H1 (cell line): ENCODE results near the gene SLC20A1. TPM values are rescaled to one million over a fixed set of nuclear protein-coding genes. Genes with fewer than 3 reads are reported as not detected.

Experiments
- BACH1 ChIP-seq: IDR thresholded peaks from 2 replicates; pipeline ENCODE4 v1.6.1; 2012; ENCODE audit warnings: low read length, improper control_type of control experiment
- BRCA1 ChIP-seq: IDR thresholded peaks from 2 replicates; pipeline ENCODE4 v1.6.1; 2012; ENCODE audit warnings: low read depth, low read length, improper control_type of control experiment
- CBX8 ChIP-seq: fragments of 300-800, 300-1000 bp; sonication (generic); IDR thresholded peaks from 2 replicates; pipeline ENCODE4 v1.7.1; 2016; ENCODE audit warnings: low read depth, low read length, borderline replicate concordance
- CHD2 ChIP-seq: IDR thresholded peaks from 2 replicates; pipeline ENCODE4 v1.6.1; 2012; ENCODE audit warnings: low read length, improper control_type of control experiment
- CTBP2 ChIP-seq: IDR thresholded peaks from 2 replicates; pipeline ENCODE4 v1.7.0; 2011; ENCODE audit warnings: borderline replicate concordance, mild to moderate bottlenecking, moderate library complexity, mixed read lengths, low read length; ENCODE audit not compliant: insufficient read depth, insufficient read length
- FOSL1 ChIP-seq: IDR thresholded peaks from 2 replicates; pipeline ENCODE4 v1.6.1; 2011; ENCODE audit warnings: mild to moderate bottlenecking, low read depth, low read length, moderate library complexity; ENCODE audit not compliant: insufficient read depth
- GTF2F1 ChIP-seq: IDR thresholded peaks from 2 replicates; pipeline ENCODE4 v1.6.1; 2012; ENCODE audit warnings: low read depth, low read length, improper control_type of control experiment, borderline replicate concordance
- HDAC6 ChIP-seq: IDR thresholded peaks from one replicate; pipeline ENCODE4 v1.7.1; 2012; ENCODE audit warnings: low read depth, mild to moderate bottlenecking, inconsistent platforms, low read length, moderate library complexity
- JUND ChIP-seq: IDR thresholded peaks from 2 replicates; pipeline ENCODE4 v1.6.1; 2011; ENCODE audit warnings: mild to moderate bottlenecking, improper control_type of control experiment, low read length
- KDM1A ChIP-seq: fragments of 200-600, 300-600 bp; sonication (generic); IDR thresholded peaks from 2 replicates; pipeline ENCODE4 v1.7.1; 2016; ENCODE audit warnings: mild to moderate bottlenecking, low read length, borderline replicate concordance
- POLR2A ChIP-seq, 2 experiments: IDR thresholded peaks; 1 replicate in 1 of 2; 2 replicates in 1 of 2; pipeline ENCODE4 v1.6.1; 2011; ENCODE audit warnings: low read depth in 2 of 2, low read length in 2 of 2, mild to moderate bottlenecking in 2 of 2; ENCODE audit errors: control extremely low read depth in 1 of 2
- POLR2AphosphoS5 ChIP-seq: IDR thresholded peaks from 2 replicates; pipeline ENCODE4 v1.6.1; 2011; ENCODE audit warnings: low read depth, low read length
- POU5F1 ChIP-seq: IDR thresholded peaks from 2 replicates; pipeline ENCODE4 v1.6.1; 2011; ENCODE audit warnings: low read depth, mild to moderate bottlenecking, low read length, moderate library complexity
- RNF2 ChIP-seq: fragments of 200-900, 300-1000 bp; sonication (generic); IDR thresholded peaks from 2 replicates; pipeline ENCODE4 v1.7.1; 2016; ENCODE audit warnings: borderline replicate concordance, low read depth, mild to moderate bottlenecking, antibody characterized with exemption, low read length; ENCODE audit not compliant: poor library complexity, severe bottlenecking; ENCODE audit errors: missing control alignments
- RXRA ChIP-seq: IDR thresholded peaks from 2 replicates; pipeline ENCODE4 v1.6.1; 2011; ENCODE audit warnings: low read depth, mild to moderate bottlenecking, low read length, moderate library complexity; ENCODE audit not compliant: insufficient read depth
- SIRT6 ChIP-seq: IDR thresholded peaks from one replicate; pipeline ENCODE4 v1.7.1; 2012; ENCODE audit warnings: low read length, inconsistent platforms
- TAF1 ChIP-seq: IDR thresholded peaks from 2 replicates; pipeline ENCODE4 v1.6.1; 2011; ENCODE audit warnings: mild to moderate bottlenecking, low read depth, low read length
- TCF12 ChIP-seq: IDR thresholded peaks from 2 replicates; pipeline ENCODE4 v1.6.1; 2011; ENCODE audit warnings: low read depth, mild to moderate bottlenecking, low read length
- TEAD4 ChIP-seq: IDR thresholded peaks from 2 replicates; pipeline ENCODE4 v1.6.1; 2012; ENCODE audit warnings: low read depth, low read length, inconsistent platforms, mixed read lengths
- YY1 ChIP-seq: IDR thresholded peaks from 2 replicates; pipeline ENCODE4 v1.6.1; 2011; ENCODE audit warnings: low read depth, mild to moderate bottlenecking, low read length
- ZNF274 ChIP-seq: IDR thresholded peaks from 2 replicates; pipeline ENCODE4 v1.7.0; 2012; ENCODE audit warnings: low read length, borderline replicate concordance; ENCODE audit errors: extremely low read depth
- polyA plus RNA-seq, 7 experiments: library from polyadenylated mRNA; depleted of rRNA in 3 of 7; stranded (reverse) in 5 of 7; unstranded in 2 of 7; fragments of >200 nt in 5 of 7; fragments of 200-250 nt in 2 of 7; gene quantifications; 1 replicate in 5 of 7; 2 replicates in 1 of 7; 4 replicates in 1 of 7; pipeline versions ENCODE4 v1.2.1 to v1.2.3, GENCODE V29; 2011 to 2013; ENCODE audit warnings: missing spikeins in 2 of 7, mixed read lengths in 2 of 7
- total RNA-seq: library from RNA; stranded (reverse); fragmentation: NEBNext Ultra II Directional; extraction: Animal tissue kit (Norgen Biotek cat#: 25700); gene quantifications from 2 replicates; pipeline ENCODE4 v1.2.1, GENCODE V29; 2021
- TF ChIP-seq, protein P1 (sequence below): IDR thresholded peaks from 2 replicates; pipeline ENCODE4 v1.6.1; 2011; ENCODE audit warnings: low read length, improper control_type of control experiment
- TF ChIP-seq, protein P2 (sequence below): IDR thresholded peaks from 2 replicates; pipeline ENCODE4 v1.6.1; 2012; ENCODE audit warnings: inconsistent platforms

The SLC20A1 gene
- total and polyA plus RNA-seq, 2 of the 8 experiments (the other 6 are each of a cell fraction or from before 2014, with no cell fraction given), result 42.6 to 105 TPM

DNA sequence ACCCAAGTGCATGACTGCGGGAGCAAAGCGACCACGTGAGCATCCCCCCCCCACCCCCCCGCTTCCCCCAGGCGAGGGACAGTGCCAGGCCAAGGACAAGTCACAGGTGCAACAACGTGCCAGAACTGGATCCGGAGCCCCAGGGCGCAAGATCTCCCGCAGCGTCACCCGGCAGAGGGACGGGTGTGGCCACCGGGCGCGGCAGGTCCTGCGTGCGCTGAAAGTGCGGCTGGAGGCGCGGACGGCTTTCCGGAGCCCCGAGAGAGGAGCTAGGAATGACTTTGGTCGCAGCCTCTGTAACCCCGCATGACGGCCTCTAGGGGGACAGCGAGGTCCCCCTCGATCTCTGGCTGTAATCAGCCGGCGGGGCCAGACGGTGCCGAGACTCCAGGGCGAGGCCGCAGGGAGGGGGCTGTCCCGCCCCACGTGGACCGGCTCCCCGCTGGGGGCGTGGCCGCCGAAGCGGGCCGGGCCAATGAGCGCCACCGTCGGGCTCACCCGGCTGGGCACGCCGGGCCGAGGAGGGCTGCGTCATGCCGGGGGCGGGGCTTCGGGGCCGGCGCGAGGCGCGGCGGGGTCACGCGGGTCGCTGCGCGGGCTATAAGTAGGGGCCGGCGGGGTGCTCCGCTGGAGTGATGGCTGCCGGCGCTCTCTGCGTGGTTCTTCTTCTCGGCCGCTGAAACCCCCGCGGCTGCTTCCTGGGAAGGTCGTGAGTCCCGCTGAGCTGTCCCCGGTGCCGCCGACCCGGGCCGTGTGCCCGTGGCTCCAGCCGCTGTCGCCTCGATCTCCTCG, at the start of gene SLC20A1 (continued):
- TF ChIP-seq CHD2 (no peak), SIRT6 (no peak), JUND (no peak), POLR2A (IDR thresholded peaks at IDR 0.05; ENCODE audit: control extremely low read depth in 1 of 2, low read depth in 2 of 2, low read length in 2 of 2) (peak; percentile 97), RNF2 (no peak), HDAC6 (no peak), BRCA1 (no peak), CTBP2 (peak; percentile 76), RXRA (no peak), KDM1A (no peak), CBX8 (no peak), BACH1 (no peak; the same call in 1 of the 2 replicates), YY1 (peak; percentile 89), TEAD4 (peak; percentile 70), FOSL1 (0 out of 2 replicates have a peak, but pooled peaks have one; percentile 32), TAF1 (peak; percentile 92), ZNF274 (no peak), POU5F1 (no peak), POLR2AphosphoS5 (peak; percentile 88), GTF2F1 (peak; percentile 20; the same call in 1 of the 2 replicates), TCF12 (0 out of 2 replicates have a peak, but pooled peaks have one; percentile 68)
- TF ChIP-seq, protein P1, sequence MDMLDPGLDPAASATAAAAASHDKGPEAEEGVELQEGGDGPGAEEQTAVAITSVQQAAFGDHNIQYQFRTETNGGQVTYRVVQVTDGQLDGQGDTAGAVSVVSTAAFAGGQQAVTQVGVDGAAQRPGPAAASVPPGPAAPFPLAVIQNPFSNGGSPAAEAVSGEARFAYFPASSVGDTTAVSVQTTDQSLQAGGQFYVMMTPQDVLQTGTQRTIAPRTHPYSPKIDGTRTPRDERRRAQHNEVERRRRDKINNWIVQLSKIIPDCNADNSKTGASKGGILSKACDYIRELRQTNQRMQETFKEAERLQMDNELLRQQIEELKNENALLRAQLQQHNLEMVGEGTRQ, result peak; percentile 73
- TF ChIP-seq, protein P2, sequence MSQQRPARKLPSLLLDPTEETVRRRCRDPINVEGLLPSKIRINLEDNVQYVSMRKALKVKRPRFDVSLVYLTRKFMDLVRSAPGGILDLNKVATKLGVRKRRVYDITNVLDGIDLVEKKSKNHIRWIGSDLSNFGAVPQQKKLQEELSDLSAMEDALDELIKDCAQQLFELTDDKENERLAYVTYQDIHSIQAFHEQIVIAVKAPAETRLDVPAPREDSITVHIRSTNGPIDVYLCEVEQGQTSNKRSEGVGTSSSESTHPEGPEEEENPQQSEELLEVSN, result no peak
